Stimulated activated CD4-positive, alpha-beta T cell treated with anti-CD3 and anti-CD28 coated beads, TNF-alpha, amount 100 ng/mL, for 4 hours (primary cell): ENCODE data around the gene SMAD7.

Source experiments
- DNase-seq, 3 experiments: peaks; one replicate each; pipeline ENCODE4 v3.0.0-alpha.2; 2020; ENCODE audit warnings: low read depth in 3 of 3

Gene SMAD7

DNA sequence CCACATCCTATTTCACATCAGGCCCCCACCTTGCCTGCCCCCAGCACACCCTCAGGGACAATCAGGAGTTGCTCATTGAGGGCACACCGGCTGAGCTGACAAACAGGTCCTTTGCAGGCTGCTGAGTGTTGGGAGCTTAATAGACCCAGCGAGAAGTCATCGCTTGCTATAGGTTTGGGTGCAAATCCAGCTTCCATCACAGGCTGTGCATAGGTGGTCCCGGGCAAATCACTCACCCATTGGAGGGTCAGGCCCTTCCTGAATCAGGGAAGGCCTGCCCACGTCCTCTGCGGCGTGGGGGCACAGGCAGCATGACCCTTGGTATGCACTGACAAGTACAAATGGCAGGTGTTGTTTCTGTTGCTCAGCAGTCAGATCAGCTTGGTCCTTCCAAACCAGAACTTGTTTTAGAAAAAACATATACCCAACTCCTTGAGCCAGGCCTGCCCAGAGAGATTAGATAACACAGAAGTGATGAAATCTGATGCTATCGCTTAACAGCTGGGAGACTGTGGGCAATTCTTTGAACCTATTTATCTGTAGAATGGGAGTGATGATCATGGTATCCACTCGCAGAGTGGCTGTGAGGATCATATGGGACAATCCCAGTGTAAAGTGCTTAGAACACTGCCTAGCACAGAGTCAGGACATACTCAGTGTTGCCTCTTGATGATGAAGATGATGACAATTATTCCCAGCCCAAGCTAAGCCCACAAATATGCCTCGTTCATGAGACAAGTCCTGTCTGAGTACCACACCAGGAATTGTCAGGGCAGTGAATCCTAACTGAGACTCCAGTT, 34.9 kb downstream of the SMAD7 start:
- no peak for DNase-seq

DNA sequence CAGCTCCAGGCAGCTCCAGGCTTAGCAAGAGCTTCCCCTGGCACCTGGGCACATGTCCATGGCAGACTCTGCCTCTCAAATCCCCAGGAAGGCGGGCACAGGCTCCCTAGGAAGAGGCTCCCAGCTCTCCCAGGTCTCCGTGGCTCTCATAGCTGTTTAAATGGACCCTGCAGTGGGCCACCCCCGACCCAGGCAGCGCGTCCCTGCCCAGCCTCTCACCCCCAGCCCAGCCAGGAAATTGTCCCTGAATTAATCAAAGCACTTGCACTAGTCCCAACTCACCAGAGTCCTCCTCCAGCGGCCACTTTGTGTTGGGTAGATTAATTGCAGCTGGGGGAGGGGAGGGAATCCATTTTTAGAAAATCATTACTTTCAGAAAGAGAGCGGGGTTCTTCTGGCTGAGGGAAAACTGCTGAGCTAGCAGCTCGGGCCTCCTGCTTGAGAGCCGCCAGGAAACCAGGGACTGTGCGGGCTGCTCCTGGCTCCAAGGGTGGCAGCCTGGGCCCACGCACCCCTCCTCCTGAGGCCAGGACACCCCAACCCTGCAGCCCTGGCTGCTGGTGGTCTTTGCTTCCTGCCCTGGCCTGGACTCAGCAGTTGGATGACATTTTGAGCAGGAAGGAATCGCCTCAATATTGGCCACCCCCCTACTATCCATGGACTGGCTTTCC, 36.0 kb downstream of the SMAD7 start:
- DNase-seq = no peak

DNA sequence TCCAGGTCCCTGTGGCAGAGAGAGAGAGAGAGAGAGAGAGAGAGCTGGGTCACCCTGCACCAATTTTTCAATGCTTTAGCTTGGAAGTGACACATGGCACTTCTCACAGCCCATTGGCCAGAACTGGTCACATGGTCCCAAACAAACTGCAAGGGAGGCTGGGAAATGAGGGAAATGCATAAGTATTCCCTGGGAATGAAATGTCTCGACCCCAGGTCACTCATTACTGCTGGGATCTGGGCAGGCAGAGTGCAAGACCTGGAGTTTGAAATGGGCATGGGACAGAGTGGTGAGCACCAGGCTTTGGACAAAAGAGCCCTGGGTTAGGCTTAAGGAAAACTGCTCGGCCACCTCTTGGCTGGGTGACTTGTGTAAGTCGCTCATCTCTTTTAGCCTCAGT, 37.0 kb downstream of the SMAD7 start:
- DNase-seq = no peak

DNA sequence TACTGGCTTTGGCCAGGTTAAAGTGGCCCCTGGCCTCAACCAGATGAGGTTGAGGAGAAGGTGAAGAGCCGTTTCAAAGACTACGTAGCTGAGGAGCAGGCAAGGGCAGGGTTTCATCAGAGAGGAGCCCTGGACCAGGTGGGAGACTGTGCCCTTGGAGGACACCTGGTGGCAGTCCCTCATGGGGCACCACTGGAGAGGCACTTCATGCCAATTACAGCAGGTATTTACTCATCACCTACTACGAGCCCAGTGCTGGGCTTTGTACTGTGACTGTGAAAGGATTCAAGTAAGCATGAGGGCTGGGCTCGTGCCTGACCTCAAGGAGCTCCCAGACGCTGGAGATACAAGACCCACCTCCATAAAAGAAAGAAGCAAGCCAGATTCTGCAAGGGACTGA, 37.6 kb downstream of the SMAD7 start:
- peak in 2 of 3 experiments; percentile 27 to 38 for DNase-seq

DNA sequence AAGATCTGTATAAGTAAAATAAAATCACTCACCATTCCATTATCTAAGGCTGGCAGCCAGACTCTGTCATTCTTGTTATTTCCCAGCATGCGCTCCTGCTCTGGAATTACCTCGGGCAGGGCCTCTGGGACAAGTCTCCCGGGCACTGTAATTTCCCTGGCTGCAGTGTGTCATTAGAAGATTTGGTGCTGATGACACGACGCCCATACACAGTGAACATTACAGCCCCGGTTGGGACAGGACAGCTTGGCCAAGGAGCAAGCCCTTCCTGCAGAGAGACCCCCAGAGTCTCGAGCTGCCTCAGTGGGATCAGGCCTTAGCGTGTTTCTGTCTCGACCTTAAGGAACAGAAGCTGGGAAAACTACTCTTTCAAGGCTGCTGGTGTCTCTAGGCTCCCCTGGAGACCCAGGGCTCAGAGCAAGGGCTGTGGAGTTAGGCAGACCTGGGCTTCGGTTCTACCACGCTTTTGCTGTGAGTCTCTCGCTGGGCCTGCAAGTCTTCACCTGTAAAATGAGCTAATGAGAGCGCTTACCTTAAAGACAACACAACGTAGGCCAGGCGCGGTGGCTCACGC, 39.7 kb downstream of the SMAD7 start:
- no peak for DNase-seq

- no peak for DNase-seq
Measured at GRCh38 chr18:48909721-48910120, 41.0 kb downstream of the SMAD7 start.

DNA sequence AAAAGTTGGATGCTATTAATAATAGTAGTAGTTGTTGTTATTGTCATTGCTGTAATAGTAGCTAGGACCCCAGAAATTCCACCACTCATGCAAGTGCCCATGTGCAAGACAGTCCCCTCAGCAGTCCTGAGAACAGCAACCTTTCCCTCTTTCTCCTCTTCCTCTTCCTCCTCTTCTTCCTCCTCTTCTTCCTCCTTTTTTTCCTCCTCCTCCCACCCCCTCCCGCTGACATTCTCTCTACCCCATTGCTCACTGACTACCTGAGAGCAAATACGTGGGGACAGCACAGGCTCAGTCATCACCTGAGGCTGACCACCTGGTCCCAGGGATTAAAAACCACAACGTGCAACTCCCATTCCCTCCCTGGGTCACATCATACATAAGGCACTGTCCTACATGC, 41.8 kb downstream of the SMAD7 start:
- DNase-seq = no peak

DNA sequence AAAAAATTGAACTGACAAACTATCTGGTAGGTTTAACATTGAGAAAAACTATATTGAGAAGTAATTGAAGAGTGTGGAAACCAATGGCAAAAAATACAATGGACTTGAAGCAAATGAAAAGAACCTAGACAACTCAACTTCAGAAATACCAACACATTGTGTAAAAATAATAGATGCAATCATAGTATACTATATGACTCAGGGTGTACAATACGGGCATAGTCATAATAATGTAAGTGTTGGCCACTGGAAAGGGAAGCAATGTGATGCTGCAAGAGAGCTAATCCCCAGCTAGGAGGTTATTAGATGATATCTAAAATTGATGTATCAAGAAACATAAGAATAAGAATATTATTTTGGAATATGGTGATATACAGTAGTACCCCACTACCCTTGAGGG, 45.3 kb downstream of the SMAD7 start:
- DNase-seq = no peak

GRCh38 chr18:48904847-48905394, 45.8 kb downstream of the SMAD7 start:
- DNase-seq = no peak

- no peak for DNase-seq
Measured at GRCh38 chr18:48904091-48904490, 46.7 kb downstream of the SMAD7 start.

DNA sequence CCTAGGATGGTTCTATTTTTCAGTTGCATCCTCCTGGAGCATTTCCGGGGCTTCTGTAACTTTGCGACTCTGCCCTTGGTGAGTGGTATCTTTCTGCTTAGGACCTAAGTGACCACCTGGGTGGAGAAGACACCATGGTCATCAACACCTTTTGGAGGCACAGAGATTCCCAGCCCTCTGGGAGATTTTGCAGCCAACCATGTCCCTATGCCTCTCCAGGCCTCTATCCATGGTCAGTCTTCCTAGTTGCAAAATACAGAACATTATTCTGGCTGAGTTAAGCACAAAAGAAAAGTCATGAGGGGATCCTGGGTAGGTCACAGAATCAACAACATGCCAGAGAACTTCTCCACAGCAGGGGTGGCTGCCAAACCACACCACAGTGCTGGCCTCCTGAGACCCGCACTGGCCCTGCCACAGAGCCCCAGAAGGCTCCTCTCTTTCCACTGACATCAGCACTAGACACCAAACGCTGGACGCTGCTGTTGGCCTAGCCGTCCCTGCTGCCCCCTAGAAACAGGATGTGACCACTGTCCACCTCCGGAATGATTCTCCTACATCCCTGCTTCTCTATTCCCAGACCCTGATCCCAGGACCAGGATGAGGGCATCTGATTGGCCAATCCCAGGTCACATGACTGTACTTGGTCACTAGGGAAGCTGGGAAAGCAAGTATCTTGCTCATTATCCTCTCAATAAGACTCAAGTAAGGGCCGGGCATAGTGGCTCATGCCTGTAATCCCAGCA, 47.7 kb downstream of the SMAD7 start:
- DNase-seq = no peak

- no peak for DNase-seq
Measured at GRCh38 chr18:48902023-48902855, 48.5 kb downstream of the SMAD7 start.

- no peak for DNase-seq
Measured at GRCh38 chr18:48901145-48902022, 49.4 kb downstream of the SMAD7 start.

- no peak for DNase-seq
Measured at GRCh38 chr18:48900469-48900868, 50.3 kb downstream of the SMAD7 start.

DNA sequence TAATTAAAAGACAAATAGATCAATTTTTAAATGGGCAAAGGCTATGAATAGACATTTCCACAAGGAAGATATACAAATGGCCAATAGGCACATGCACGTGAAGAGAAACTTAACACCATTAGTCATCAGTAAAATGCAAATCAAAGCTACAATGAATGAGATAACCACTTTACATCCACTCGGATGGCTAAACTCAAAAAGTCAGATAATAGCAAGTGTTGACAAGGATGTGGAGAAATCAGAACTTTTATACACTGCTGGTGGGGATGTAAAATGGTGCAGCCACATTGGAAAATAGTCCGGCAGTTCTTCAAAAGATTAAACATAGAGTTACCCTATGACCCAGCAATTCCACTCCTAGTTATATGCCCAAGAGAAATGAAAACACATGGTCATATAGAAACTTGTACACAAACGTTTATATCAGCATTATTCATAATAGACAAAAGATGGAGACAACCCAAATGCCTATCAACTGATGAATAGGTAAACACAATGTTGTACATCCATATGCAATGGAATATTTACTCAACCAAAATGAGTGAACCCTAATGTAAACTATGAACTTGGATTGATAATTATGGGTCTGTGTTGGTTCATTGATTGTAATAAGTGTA, 51.1 kb downstream of the SMAD7 start:
- no peak for DNase-seq

- no peak for DNase-seq
Measured at GRCh38 chr18:48898521-48898920, 52.2 kb downstream of the SMAD7 start.

DNA sequence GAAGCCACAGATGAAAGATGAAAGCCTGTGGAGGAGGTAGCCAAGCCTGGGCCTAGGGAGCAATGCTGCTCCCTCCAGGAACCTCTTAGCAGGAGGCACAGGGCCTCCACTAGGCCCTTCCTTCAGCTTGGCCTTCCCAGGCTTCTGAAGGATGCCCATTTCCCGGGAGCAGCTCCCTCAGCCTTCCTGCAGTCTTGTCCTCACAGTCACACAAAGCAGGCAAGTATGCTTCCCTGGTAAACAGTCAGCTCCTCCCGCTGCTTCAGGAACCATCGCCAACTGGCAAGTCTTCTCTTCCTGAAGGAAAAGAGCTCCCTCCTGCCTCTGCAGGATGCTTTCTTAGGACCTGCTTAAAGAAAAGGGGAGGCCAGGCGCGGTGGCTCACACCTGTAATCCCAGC, 53.2 kb downstream of the SMAD7 start:
- DNase-seq = no peak

GRCh38 chr18:48896875-48897511, 53.8 kb downstream of the SMAD7 start:
- DNase-seq = no peak

DNA sequence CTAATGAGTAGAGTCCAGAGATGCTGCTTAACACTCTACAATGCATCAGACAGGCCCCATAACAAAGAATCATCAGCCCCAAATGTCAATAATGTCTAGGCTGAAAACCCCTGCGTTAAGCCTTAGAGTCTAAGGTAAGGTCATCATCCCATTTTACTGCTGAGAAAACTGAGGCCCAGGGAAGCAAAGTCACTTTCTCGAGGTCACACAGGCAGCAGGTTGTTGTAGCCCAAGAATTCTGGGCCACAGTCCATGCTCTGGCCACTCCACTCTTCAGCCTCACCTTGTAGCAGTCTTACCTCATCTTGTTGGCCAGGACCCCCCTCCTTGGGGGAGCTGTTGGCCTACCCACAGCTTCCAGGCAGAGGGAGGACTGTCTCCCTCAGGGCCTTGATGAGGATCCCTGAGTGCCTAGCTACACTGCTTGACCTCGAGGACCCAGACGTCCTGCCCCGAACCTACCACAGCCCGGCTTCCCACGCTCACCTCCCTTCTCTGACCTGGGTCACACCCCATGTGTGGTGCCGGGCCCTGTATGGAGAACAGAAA, 54.4 kb downstream of the SMAD7 start:
- no peak for DNase-seq
